ENCODE measurements around the gene SSX4. TPM values are rescaled to one million over a fixed set of nuclear protein-coding genes. Genes with fewer than 3 reads are reported as not detected.
"Not testable (repeated sequence)": the region's sequence is repeated elsewhere in the genome, so short reads cannot be mapped to it uniquely, and the experiment has no call there.

The SSX4 gene
- total RNA-seq (not detected), polyA plus RNA-seq (not detected)
- long read RNA-seq, donor 1, result 0 reads
- long read RNA-seq, donor 2, result 0 reads
- long read RNA-seq, donor 3, result 0 reads
- long read RNA-seq, donor 4, result 0 reads

DNA sequence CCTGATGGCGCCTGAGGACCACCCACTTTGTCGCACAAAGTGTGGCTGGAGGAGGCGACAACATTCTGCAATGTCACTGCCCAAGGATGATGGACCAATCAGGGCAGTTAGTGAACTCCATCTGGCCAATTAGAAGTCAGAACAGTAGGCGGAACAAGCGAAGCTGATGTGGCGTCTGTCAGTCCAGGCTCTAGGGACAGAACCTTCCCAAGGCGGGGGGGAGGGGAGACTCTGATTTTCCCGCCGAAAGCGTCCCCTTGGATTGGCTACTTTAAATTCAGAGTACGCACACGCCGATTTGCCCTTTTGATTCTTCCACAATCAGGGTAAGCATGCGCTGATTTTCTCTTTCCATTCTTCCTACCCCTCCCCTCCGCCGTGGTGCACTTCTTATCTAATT, at the start of gene SSX4:
TSS of gene SSX4 (plus strand) at position 301 of the 400 bp plus-strand sequence. CDS start 515 bp downstream, outside the sequence.
- H3K4me1 ChIP-seq (ENCODE audit: control insufficient read depth, insufficient read depth, low read length); DNase-seq; H3K4me3 ChIP-seq (ENCODE audit: low read length); H3K27me3 ChIP-seq (ENCODE audit: control insufficient read depth, insufficient read depth); intact Hi-C loops (cut with DNase I); H3K9me3 ChIP-seq (ENCODE audit: control insufficient read depth, low read length); ATAC-seq; H3K27ac ChIP-seq (ENCODE audit: low read length): not testable (repeated sequence)
- no CpG with 5 or more reads among the region's 16 CpGs for WGBS

- intact Hi-C loops (cut with DNase I); H3K4me3 ChIP-seq (ENCODE audit: low read length); H3K4me1 ChIP-seq (ENCODE audit: control insufficient read depth, insufficient read depth, low read length); H3K27me3 ChIP-seq (ENCODE audit: control insufficient read depth, insufficient read depth); H3K27ac ChIP-seq (ENCODE audit: low read length); H3K9me3 ChIP-seq (ENCODE audit: control insufficient read depth, low read length); ATAC-seq; DNase-seq: not testable (repeated sequence)
- 39% methylated on average over 8 of the region's 8 CpGs for WGBS
Observed at GRCh38 chrX:48346059-48346458, 37.3 kb upstream of the SSX4 start.

GRCh38 chrX:48356315-48357094, 26.8 kb upstream of the SSX4 start, which contains the start of gene SSX3:
Gene SSX3 (minus strand): TSS chrX:48356703. CDS start chrX:48355249, 1,454 bp downstream.
- H3K9me3 ChIP-seq (ENCODE audit: control insufficient read depth, low read length); intact Hi-C loops (cut with DNase I); H3K4me1 ChIP-seq (ENCODE audit: control insufficient read depth, insufficient read depth, low read length); H3K27me3 ChIP-seq (ENCODE audit: control insufficient read depth, insufficient read depth); ATAC-seq; H3K4me3 ChIP-seq (ENCODE audit: low read length); DNase-seq; H3K27ac ChIP-seq (ENCODE audit: low read length): not testable (repeated sequence)
- WGBS, result 90% methylated on average over 15 of the region's 19 CpGs

DNA sequence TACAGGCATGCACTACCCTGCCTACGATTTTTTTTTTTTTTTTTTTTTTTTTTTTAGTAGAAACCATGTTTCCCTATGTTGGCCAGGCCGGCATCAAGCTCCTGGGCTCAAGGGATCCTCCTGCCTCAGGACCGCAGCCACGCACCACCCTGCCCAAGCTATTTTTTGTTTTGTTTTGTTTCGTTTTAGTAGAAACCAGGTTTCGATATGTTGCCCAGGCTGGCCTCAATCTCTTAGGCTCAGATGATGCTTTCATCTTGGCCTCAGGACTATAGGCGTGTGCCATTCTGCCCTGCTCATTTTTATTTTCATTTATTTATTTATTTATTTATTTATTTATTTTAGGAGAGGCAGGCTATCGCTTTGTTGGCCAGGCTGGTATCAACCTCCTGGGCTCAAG, 25.7 kb upstream of the SSX4 start:
- no peak overlapping the region for H3K27ac ChIP-seq (ENCODE audit: low read length)
- DNase-seq (no peak), ATAC-seq (no peak)
- no peak overlapping the region for H3K4me3 ChIP-seq (ENCODE audit: low read length)
- H3K9me3 ChIP-seq (ENCODE audit: control insufficient read depth, low read length), result no peaks in the 10 kb centered on the region
- no peaks in the 10 kb centered on the region for H3K27me3 ChIP-seq (ENCODE audit: control insufficient read depth, insufficient read depth)
- 97% methylated on average over 8 of the region's 8 CpGs for WGBS
- intact Hi-C loops (cut with DNase I), result no loop called here
- no peaks in the 10 kb centered on the region for H3K4me1 ChIP-seq (ENCODE audit: control insufficient read depth, insufficient read depth, low read length)

- H3K4me3 ChIP-seq (ENCODE audit: low read length); DNase-seq; intact Hi-C loops (cut with DNase I); H3K27ac ChIP-seq (ENCODE audit: low read length); H3K27me3 ChIP-seq (ENCODE audit: control insufficient read depth, insufficient read depth); H3K4me1 ChIP-seq (ENCODE audit: control insufficient read depth, insufficient read depth, low read length); ATAC-seq; H3K9me3 ChIP-seq (ENCODE audit: control insufficient read depth, low read length): not testable (repeated sequence)
- WGBS, result 68% methylated on average over 6 of the region's 6 CpGs
Observed at GRCh38 chrX:48359281-48359680, 24.1 kb upstream of the SSX4 start.

- H3K27me3 ChIP-seq (ENCODE audit: control insufficient read depth, insufficient read depth); H3K4me3 ChIP-seq (ENCODE audit: low read length); H3K9me3 ChIP-seq (ENCODE audit: control insufficient read depth, low read length); intact Hi-C loops (cut with DNase I); DNase-seq; H3K27ac ChIP-seq (ENCODE audit: low read length); H3K4me1 ChIP-seq (ENCODE audit: control insufficient read depth, insufficient read depth, low read length); ATAC-seq: not testable (repeated sequence)
- no CpG with 5 or more reads among the region's 12 CpGs for WGBS
Observed at GRCh38 chrX:48367717-48368408, 15.5 kb upstream of the SSX4 start.

DNA sequence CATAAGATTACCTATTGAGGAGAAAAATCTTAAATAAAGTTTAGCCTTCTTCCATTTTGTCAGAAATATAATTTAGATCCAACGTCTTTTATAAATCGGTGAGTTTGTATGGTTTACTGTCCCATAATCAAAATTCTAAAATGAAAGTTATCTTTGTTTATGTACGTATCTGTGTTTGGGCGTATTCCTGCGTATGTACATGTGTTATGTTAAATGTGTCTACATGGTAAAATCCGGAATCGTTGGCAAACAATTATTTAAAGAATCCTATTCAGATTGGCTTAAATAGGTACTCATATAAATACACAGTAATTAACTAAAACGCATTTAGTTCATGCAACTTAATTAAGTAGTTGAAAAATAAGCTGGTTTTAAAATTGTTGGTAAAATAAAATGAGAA, 12.9 kb upstream of the SSX4 start:
- WGBS, result no CpG with 5 or more reads among the region's 8 CpGs
- H3K4me1 ChIP-seq (ENCODE audit: control insufficient read depth, insufficient read depth, low read length); ATAC-seq; intact Hi-C loops (cut with DNase I); DNase-seq; H3K9me3 ChIP-seq (ENCODE audit: control insufficient read depth, low read length); H3K4me3 ChIP-seq (ENCODE audit: low read length); H3K27ac ChIP-seq (ENCODE audit: low read length); H3K27me3 ChIP-seq (ENCODE audit: control insufficient read depth, insufficient read depth): not testable (repeated sequence)

GRCh38 chrX:48396931-48397330, 13.6 kb downstream of the SSX4 start:
- WGBS, result 76% methylated on average over 1 of the region's 2 CpGs

DNA sequence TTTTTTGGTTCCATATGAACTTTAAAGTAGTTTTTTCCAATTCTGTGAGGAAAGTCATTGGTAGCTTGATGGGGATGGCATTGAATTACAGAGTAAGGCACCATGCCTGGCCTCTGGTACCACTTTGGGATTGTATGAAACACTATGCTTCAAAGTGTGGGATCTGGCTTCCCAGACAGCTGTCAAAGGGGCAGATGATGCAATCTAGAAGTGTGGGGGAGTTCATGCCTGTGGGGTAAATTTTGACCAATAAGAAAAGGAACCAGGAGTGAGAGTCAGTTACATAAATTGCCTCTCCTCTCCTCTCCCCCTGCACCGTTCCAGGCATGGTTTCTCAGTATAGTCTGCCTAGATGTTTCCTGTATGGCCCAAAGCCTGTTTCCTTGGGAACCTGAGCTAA, 14.5 kb downstream of the SSX4 start:
- 29% methylated on average over 1 of the region's 1 CpG for WGBS
- ATAC-seq; H3K27me3 ChIP-seq (ENCODE audit: control insufficient read depth, insufficient read depth); H3K27ac ChIP-seq (ENCODE audit: low read length); DNase-seq; H3K4me1 ChIP-seq (ENCODE audit: control insufficient read depth, insufficient read depth, low read length); H3K4me3 ChIP-seq (ENCODE audit: low read length); H3K9me3 ChIP-seq (ENCODE audit: control insufficient read depth, low read length); intact Hi-C loops (cut with DNase I): not testable (repeated sequence)

More at GRCh38 chrX:48396931-48397330, 13.6 kb downstream of the SSX4 start:
- ATAC-seq; DNase-seq; H3K27ac ChIP-seq (ENCODE audit: low read length); H3K27me3 ChIP-seq (ENCODE audit: control insufficient read depth, insufficient read depth); intact Hi-C loops (cut with DNase I); H3K4me1 ChIP-seq (ENCODE audit: control insufficient read depth, insufficient read depth, low read length); H3K4me3 ChIP-seq (ENCODE audit: low read length); H3K9me3 ChIP-seq (ENCODE audit: control insufficient read depth, low read length): not testable (repeated sequence)

DNA sequence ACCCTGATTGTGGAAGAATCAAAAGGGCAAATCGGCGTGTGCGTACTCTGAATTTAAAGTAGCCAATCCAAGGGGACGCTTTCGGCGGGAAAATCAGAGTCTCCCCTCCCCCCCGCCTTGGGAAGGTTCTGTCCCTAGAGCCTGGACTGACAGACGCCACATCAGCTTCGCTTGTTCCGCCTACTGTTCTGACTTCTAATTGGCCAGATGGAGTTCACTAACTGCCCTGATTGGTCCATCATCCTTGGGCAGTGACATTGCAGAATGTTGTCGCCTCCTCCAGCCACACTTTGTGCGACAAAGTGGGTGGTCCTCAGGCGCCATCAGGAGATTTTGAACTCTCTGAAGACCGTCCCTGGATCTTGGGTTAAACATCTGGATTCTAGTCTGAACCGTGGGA, 28.5 kb downstream of the SSX4 start, which contains the start of gene SSX4B:
TSS of gene SSX4B (minus strand) at position 101 of the 400 bp plus-strand sequence. CDS start 588 bp downstream, outside the sequence.
- H3K4me1 ChIP-seq (ENCODE audit: control insufficient read depth, insufficient read depth, low read length); H3K27me3 ChIP-seq (ENCODE audit: control insufficient read depth, insufficient read depth); H3K4me3 ChIP-seq (ENCODE audit: low read length); DNase-seq; H3K9me3 ChIP-seq (ENCODE audit: control insufficient read depth, low read length); intact Hi-C loops (cut with DNase I); H3K27ac ChIP-seq (ENCODE audit: low read length); ATAC-seq: not testable (repeated sequence)
- no CpG with 5 or more reads among the region's 15 CpGs for WGBS

All from right cardiac atrium (tissue), 5 donors.